WTC11 (cell line): Measurements from ENCODE around the gene EPHX1.
"Not testable (repeated sequence)": the region's sequence is repeated elsewhere in the genome, so short reads cannot be mapped to it uniquely, and the experiment has no call there.

Experiments used
- JUN ChIP-seq: sonication (generic); formaldehyde crosslinking; IDR thresholded peaks from 2 replicates; pipeline ENCODE4 v1.8.0; 2023; ENCODE audit warnings: mild to moderate bottlenecking, missing genetic modification reagents
- ZNF232 ChIP-seq: sonication (generic); formaldehyde crosslinking; IDR thresholded peaks from 2 replicates; pipeline ENCODE4 v1.8.0; 2022; ENCODE audit warnings: mild to moderate bottlenecking, missing genetic modification reagents
- ZNF423 ChIP-seq: fragments of 250-450 bp; sonication (Bioruptor Pico); IDR thresholded peaks from 2 replicates; pipeline ENCODE4 v2.1.2; 2022; ENCODE audit warnings: mild to moderate bottlenecking, moderate library complexity
- TF ChIP-seq, protein P1 (sequence below): fragments of 200-600 bp; IDR thresholded peaks from 2 replicates; pipeline ENCODE4 v1.8.0; 2022; ENCODE audit warnings: antibody characterized with exemption
- TF ChIP-seq, protein P2 (sequence below): sonication (generic); formaldehyde crosslinking; conservative IDR thresholded peaks from 2 replicates; pipeline ENCODE4 v1.8.1; 2023; ENCODE audit warnings: mild to moderate bottlenecking, low read depth, missing genetic modification reagents, moderate library complexity
- TF ChIP-seq, protein P3 (sequence below): sonication (generic); formaldehyde crosslinking; IDR thresholded peaks from 2 replicates; pipeline ENCODE4 v1.8.1; 2022; ENCODE audit warnings: low read depth, mild to moderate bottlenecking, moderate library complexity, missing genetic modification reagents, borderline replicate concordance

DNA sequence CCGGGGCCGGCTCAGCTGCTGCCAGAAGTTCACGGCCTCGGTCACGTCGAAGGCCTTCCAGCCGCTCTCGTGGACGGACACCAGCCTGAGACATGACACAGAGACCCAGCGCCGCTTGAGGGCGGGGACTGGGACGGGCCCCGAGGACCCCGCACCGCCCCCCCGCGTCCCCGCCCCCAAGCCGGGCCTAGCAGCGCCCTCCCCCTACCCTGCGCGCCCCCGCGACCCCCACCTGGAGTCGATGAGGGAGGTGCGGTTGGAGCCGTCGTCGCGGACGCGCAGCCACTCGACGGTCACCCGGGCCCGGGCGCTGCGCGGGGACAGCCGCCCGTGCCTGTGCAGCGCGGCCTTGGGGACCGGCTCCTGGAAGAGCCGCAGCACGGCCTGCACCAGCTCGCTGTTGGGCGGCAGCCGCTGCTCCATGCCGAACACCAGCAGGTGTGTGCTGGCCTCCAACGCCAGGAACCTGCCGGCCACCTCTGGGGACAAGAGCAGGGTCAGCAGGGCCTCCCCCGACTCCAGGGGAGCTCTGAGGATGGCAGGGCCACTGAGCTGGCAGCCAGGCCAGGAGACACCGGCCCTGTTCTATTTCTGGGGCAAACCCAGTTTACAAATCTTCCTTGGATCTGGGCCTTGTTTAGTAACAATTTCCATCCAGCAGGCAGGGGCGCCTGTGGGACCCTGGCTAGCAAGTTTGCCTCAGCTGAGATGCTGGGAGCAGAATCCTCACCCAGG, 77.8 kb downstream of the EPHX1 start:
- TF ChIP-seq ZNF232 (CRISPR knock-in tag); ZNF423 (CRISPR knock-in tag); JUN: not testable (repeated sequence)
- TF ChIP-seq, protein P1, sequence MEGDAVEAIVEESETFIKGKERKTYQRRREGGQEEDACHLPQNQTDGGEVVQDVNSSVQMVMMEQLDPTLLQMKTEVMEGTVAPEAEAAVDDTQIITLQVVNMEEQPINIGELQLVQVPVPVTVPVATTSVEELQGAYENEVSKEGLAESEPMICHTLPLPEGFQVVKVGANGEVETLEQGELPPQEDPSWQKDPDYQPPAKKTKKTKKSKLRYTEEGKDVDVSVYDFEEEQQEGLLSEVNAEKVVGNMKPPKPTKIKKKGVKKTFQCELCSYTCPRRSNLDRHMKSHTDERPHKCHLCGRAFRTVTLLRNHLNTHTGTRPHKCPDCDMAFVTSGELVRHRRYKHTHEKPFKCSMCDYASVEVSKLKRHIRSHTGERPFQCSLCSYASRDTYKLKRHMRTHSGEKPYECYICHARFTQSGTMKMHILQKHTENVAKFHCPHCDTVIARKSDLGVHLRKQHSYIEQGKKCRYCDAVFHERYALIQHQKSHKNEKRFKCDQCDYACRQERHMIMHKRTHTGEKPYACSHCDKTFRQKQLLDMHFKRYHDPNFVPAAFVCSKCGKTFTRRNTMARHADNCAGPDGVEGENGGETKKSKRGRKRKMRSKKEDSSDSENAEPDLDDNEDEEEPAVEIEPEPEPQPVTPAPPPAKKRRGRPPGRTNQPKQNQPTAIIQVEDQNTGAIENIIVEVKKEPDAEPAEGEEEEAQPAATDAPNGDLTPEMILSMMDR, result not testable (repeated sequence)
- TF ChIP-seq, protein P2, sequence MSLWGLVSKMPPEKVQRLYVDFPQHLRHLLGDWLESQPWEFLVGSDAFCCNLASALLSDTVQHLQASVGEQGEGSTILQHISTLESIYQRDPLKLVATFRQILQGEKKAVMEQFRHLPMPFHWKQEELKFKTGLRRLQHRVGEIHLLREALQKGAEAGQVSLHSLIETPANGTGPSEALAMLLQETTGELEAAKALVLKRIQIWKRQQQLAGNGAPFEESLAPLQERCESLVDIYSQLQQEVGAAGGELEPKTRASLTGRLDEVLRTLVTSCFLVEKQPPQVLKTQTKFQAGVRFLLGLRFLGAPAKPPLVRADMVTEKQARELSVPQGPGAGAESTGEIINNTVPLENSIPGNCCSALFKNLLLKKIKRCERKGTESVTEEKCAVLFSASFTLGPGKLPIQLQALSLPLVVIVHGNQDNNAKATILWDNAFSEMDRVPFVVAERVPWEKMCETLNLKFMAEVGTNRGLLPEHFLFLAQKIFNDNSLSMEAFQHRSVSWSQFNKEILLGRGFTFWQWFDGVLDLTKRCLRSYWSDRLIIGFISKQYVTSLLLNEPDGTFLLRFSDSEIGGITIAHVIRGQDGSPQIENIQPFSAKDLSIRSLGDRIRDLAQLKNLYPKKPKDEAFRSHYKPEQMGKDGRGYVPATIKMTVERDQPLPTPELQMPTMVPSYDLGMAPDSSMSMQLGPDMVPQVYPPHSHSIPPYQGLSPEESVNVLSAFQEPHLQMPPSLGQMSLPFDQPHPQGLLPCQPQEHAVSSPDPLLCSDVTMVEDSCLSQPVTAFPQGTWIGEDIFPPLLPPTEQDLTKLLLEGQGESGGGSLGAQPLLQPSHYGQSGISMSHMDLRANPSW (CRISPR knock-in tag), result not testable (repeated sequence)
- TF ChIP-seq, protein P3, sequence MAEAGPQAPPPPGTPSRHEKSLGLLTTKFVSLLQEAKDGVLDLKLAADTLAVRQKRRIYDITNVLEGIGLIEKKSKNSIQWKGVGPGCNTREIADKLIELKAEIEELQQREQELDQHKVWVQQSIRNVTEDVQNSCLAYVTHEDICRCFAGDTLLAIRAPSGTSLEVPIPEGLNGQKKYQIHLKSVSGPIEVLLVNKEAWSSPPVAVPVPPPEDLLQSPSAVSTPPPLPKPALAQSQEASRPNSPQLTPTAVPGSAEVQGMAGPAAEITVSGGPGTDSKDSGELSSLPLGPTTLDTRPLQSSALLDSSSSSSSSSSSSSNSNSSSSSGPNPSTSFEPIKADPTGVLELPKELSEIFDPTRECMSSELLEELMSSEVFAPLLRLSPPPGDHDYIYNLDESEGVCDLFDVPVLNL (CRISPR knock-in tag), result not testable (repeated sequence)
